Parathyroid adenoma (tissue), 2 donors: Measurements from ENCODE around the gene LAP3.

Experiments used
- H2AFZ ChIP-seq: fragments of 300-600 bp; sonication (generic); one replicate; pipeline ENCODE4 v1.7.0; 2017; ENCODE audit warnings: antibody characterized with exemption, mild to moderate bottlenecking
- H3K27ac ChIP-seq: fragments of 300-600 bp; sonication (generic); one replicate; pipeline ENCODE4 v1.7.0; 2017
- H3K27me3 ChIP-seq: fragments of 300-600 bp; sonication (generic); one replicate; pipeline ENCODE4 v1.7.0; 2017; ENCODE audit warnings: low read length; ENCODE audit not compliant: control insufficient read depth, insufficient read depth
- H3K36me3 ChIP-seq: fragments of 300-600 bp; sonication (generic); one replicate; pipeline ENCODE4 v1.7.0; 2017; ENCODE audit warnings: low read length; ENCODE audit not compliant: control insufficient read depth, insufficient read depth
- H3K4me1 ChIP-seq: fragments of 300-600 bp; sonication (generic); one replicate; pipeline ENCODE4 v1.7.0; 2017; ENCODE audit warnings: control low read depth
- H3K4me2 ChIP-seq: fragments of 300-600 bp; sonication (generic); one replicate; pipeline ENCODE4 v1.7.0; 2017; ENCODE audit warnings: low read length
- H3K4me3 ChIP-seq: fragments of 300-600 bp; sonication (generic); one replicate; pipeline ENCODE4 v1.7.0; 2017; ENCODE audit warnings: low read depth, low read length
- H3K79me2 ChIP-seq: fragments of 300-600 bp; sonication (generic); one replicate; pipeline ENCODE4 v1.7.0; 2017; ENCODE audit warnings: control low read depth
- H3K9ac ChIP-seq: fragments of 300-600 bp; sonication (generic); one replicate; pipeline ENCODE4 v1.7.0; 2017; ENCODE audit warnings: mild to moderate bottlenecking
- H3K9me3 ChIP-seq: fragments of 300-600 bp; sonication (generic); one replicate; pipeline ENCODE4 v1.7.0; 2017; ENCODE audit warnings: low read length; ENCODE audit not compliant: control insufficient read depth
- TF ChIP-seq, protein P1 (sequence below): fragments of 300-600 bp; sonication (generic); IDR thresholded peaks from one replicate; pipeline ENCODE4 v1.7.0; 2017; ENCODE audit warnings: antibody characterized with exemption, mild to moderate bottlenecking
- donor health status: primary hyperparathyroidism.

The LAP3 gene

DNA sequence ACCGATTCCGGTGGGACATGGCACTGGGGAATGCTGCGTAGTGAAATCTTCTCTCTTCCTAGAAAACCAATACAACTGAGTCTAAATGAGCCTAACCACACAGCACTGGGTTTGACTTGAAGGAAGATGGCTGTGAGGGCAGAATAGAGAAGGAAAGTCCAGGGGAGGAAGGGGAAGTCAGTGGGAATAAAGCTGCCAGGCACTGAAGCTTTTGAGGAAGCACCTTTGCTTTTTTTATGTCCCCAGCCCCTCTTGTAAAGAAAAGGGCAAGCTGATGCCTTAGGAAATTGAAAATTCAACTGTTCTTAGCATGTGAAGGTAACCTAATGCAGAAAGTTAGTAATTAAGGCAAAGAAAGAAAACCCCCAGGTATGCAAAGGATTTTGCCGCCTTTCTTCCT, 58.1 kb downstream of the LAP3 start:
- Histone ChIP-seq H3K79me2 (no peaks in the 10 kb centered on the region), H3K9me3 (no peaks in the 10 kb centered on the region), H3K9ac (no peak overlapping the region), H2AFZ (no peak overlapping the region), H3K4me2 (no peak overlapping the region), H3K27me3 (no peaks in the 10 kb centered on the region), H3K36me3 (no peaks in the 10 kb centered on the region), H3K4me3 (no peak overlapping the region), H3K27ac (no peak overlapping the region), H3K4me1 (no peaks in the 10 kb centered on the region)
- TF ChIP-seq, protein P1, sequence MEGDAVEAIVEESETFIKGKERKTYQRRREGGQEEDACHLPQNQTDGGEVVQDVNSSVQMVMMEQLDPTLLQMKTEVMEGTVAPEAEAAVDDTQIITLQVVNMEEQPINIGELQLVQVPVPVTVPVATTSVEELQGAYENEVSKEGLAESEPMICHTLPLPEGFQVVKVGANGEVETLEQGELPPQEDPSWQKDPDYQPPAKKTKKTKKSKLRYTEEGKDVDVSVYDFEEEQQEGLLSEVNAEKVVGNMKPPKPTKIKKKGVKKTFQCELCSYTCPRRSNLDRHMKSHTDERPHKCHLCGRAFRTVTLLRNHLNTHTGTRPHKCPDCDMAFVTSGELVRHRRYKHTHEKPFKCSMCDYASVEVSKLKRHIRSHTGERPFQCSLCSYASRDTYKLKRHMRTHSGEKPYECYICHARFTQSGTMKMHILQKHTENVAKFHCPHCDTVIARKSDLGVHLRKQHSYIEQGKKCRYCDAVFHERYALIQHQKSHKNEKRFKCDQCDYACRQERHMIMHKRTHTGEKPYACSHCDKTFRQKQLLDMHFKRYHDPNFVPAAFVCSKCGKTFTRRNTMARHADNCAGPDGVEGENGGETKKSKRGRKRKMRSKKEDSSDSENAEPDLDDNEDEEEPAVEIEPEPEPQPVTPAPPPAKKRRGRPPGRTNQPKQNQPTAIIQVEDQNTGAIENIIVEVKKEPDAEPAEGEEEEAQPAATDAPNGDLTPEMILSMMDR = no peak

DNA sequence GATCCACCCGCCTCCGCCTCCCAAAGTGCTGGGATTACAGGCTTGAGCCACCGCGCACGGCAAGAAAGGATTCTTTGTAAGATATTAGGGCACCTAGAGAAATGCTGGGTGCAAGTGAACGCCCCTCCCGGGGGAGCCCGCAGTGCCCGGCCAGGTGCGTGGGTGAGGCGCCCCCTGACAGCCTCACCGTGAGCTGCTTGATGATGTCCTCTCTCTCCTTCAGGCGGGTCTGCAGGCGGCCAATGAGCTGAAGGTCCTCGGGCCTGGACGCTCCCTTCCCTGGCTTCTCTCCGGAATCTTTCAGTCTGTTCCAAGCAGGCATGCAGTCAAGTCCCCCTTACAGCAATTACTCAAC, 59.3 kb downstream of the LAP3 start:
- no peak overlapping the region for H3K4me3 ChIP-seq
- no peaks in the 10 kb centered on the region for H3K36me3 ChIP-seq
- H3K4me2 ChIP-seq = no peak overlapping the region
- no peak overlapping the region for H2AFZ ChIP-seq
- H3K4me1 ChIP-seq = no peaks in the 10 kb centered on the region
- H3K9me3 ChIP-seq = no peaks in the 10 kb centered on the region
- TF ChIP-seq, protein P1 = no peak
- H3K9ac ChIP-seq = no peak overlapping the region
- no peaks in the 10 kb centered on the region for H3K27me3 ChIP-seq
- no peaks in the 10 kb centered on the region for H3K79me2 ChIP-seq
- H3K27ac ChIP-seq = no peak overlapping the region

DNA sequence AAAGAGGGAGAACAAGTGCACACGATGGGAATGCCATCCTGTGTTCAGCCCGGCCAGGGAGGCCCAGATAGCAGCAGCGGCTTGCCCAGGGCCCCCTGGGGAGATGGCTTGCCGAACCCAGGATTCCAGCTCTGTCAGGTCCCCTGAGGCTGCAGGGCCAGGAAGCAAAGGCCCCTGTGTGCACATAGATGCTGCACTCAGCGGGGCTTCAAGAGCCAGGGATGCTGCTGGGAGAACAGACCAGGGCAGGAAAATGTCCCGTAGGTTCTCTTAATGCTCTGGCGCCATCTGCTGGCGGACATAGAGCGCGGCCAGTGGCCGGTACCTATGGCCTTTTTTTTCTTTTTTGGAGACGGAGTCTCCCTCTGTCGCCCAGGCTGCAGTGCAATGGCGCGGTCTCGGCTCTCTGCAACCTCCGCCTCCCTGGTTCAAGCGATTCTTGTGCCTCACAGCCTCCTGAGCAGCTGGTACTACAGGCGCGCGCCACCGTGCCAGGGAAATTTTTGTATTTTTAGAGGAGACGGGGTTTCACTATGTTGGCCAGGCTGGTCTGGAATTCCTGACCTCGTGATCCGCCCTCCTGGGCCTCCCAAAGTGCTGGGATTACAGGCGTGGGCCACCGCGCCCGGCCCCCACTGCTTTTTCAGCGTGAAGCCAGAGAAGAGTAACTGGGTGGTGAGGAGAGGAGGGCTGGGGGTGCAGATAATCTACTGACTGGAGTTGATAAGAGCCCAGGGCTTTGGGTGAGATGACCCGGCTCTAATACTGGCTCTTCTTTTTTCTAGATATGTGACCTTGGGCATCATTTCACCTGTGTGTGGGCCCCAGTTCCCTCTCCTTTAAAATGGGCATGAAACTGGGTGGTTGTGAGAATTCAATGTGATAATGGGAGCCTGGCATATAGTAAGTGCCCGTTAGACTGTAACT, 60.0 kb downstream of the LAP3 start:
- no peaks in the 10 kb centered on the region for H3K27me3 ChIP-seq
- no peaks in the 10 kb centered on the region for H3K79me2 ChIP-seq
- no peaks in the 10 kb centered on the region for H3K4me1 ChIP-seq
- no peak overlapping the region for H2AFZ ChIP-seq
- no peaks in the 10 kb centered on the region for H3K9me3 ChIP-seq
- H3K4me2 ChIP-seq = no peak overlapping the region
- no peak overlapping the region for H3K4me3 ChIP-seq
- no peaks in the 10 kb centered on the region for H3K36me3 ChIP-seq
- TF ChIP-seq, protein P1 = peak; percentile 66
- no peak overlapping the region for H3K9ac ChIP-seq
- no peak overlapping the region for H3K27ac ChIP-seq

DNA sequence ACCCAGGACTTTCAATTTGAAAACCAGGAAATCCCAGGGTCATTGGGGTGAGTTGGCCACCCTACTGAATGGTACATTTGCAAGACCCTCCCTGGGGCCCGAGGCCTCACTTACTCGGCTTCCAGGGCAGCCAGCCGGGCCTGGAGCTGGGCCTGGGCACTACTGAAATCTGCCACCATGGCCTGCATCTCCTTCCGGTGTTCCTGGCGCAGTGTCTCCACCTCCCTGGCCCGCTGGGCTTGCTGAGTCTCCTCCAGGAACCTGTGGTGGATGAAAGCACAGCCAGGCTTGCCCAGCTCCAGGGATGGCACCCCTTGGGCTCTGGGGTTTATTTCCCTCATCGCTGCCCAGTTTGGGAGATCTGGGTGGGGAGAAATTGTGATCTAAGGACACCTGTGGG, 62.1 kb downstream of the LAP3 start:
- TF ChIP-seq, protein P1 = no peak
- Histone ChIP-seq H3K9me3 (no peaks in the 10 kb centered on the region), H2AFZ (no peak overlapping the region), H3K9ac (no peak overlapping the region), H3K4me3 (no peak overlapping the region), H3K4me1 (peaks cover 2% of the 10 kb centered on the region), H3K79me2 (no peaks in the 10 kb centered on the region), H3K27me3 (no peaks in the 10 kb centered on the region), H3K36me3 (no peaks in the 10 kb centered on the region), H3K27ac (no peak overlapping the region), H3K4me2 (no peak overlapping the region)

DNA sequence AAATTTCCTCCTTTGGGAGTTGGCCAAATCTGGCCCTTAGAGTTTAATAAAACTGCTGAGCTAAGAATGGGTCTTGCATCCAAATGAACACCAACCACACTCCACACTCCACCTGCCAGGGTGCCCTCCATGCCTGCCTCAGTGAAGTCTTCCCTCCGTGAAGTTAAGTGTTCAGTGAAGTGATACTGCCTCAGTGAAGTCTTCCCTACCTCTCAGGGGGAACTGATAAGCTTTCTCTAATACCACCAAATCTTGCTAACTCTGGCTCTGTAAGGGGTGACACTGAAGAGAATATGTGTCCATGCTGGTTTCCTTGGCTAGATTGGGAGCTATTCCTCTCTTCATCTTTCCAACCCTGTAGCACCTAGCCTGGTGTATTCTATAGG, 65.4 kb downstream of the LAP3 start:
- H3K79me2 ChIP-seq = no peaks in the 10 kb centered on the region
- H3K4me2 ChIP-seq = no peak overlapping the region
- no peaks in the 10 kb centered on the region for H3K27me3 ChIP-seq
- no peaks in the 10 kb centered on the region for H3K36me3 ChIP-seq
- TF ChIP-seq, protein P1 = no peak
- H3K9me3 ChIP-seq = no peaks in the 10 kb centered on the region
- H3K9ac ChIP-seq = no peak overlapping the region
- peak overlapping the region; percentile 81 for H3K27ac ChIP-seq
- no peak overlapping the region for H2AFZ ChIP-seq
- peaks cover 2% of the 10 kb centered on the region for H3K4me1 ChIP-seq
- H3K4me3 ChIP-seq = no peak overlapping the region
